ENCODE results near the gene UBALD1. TPM values are rescaled to one million over a fixed set of nuclear protein-coding genes. Genes with fewer than 3 reads are reported as not detected.

Gene UBALD1
- total RNA-seq, 1 experiment from 2014 or later, result 24.6 TPM

- intact Hi-C loops (cut with micrococcal nuclease), result no loop called here
- no peaks in the 10 kb centered on the region for H3K9me2 ChIP-seq (replicated peaks; ENCODE audit: low read length)
- no peaks in the 10 kb centered on the region for H3K9me3 ChIP-seq (ENCODE audit: low read length)
- CTCF ChIA-PET, result no interaction called here
- no peak overlapping the region for H3K27ac ChIP-seq (ENCODE audit: low read length)
- BruUV-seq (replicated peaks), result no TSS peak
- no peaks in the 10 kb centered on the region for H3F3A ChIP-seq (ENCODE audit: low read length, unreplicated experiment)
- H3K9ac ChIP-seq (ENCODE audit: low read length), result no peak overlapping the region
- no peak overlapping the region for H3K4me2 ChIP-seq (ENCODE audit: low read length)
- H2AFZ ChIP-seq (ENCODE audit: low read length), result no peak overlapping the region
- TF ChIP-seq EZH2 (IDR thresholded peaks at IDR 0.05; ENCODE audit: low read length, unreplicated experiment), result no peak
- no peak for TF ChIP-seq EZH2phosphoT487 (IDR thresholded peaks at IDR 0.05; ENCODE audit: borderline replicate concordance, low read length)
- no peak for TF ChIP-seq CTCF (conservative IDR thresholded peaks at IDR 0.05; ENCODE audit: low read depth, low read length)
- POLR2A ChIA-PET (ENCODE audit: unreplicated experiment), result no interaction called here
- no peaks in the 10 kb centered on the region for H4K20me1 ChIP-seq (ENCODE audit: low read length)
- ATAC-seq (no peak), DNase-seq (no peak)
- H3K27me3 ChIP-seq (ENCODE audit: low read length), result no peaks in the 10 kb centered on the region
- no peaks in the 10 kb centered on the region for H3K4me1 ChIP-seq (ENCODE audit: insufficient read depth, low read length)
- no peak overlapping the region for H3K4me3 ChIP-seq (ENCODE audit: low read length)
- H3K79me2 ChIP-seq (ENCODE audit: low read length), result no peaks in the 10 kb centered on the region
- no peaks in the 10 kb centered on the region for H3K36me3 ChIP-seq (ENCODE audit: low read depth, low read length)
Observed at GRCh38 chr16:4570688-4571321, 43.9 kb downstream of the UBALD1 start.

- no peaks in the 10 kb centered on the region for H3K4me1 ChIP-seq (ENCODE audit: insufficient read depth, low read length)
- no peak for TF ChIP-seq CTCF (conservative IDR thresholded peaks at IDR 0.05; ENCODE audit: low read depth, low read length)
- TF ChIP-seq EZH2phosphoT487 (IDR thresholded peaks at IDR 0.05; ENCODE audit: borderline replicate concordance, low read length), result no peak
- TF ChIP-seq EZH2 (IDR thresholded peaks at IDR 0.05; ENCODE audit: low read length, unreplicated experiment), result no peak
- H3K9me2 ChIP-seq (replicated peaks; ENCODE audit: low read length), result no peaks in the 10 kb centered on the region
- ChIA-PET POLR2A (ENCODE audit: unreplicated experiment) (no interaction called here), CTCF (no interaction called here)
- BruUV-seq (replicated peaks), result no TSS peak
- H3K27me3 ChIP-seq (ENCODE audit: low read length), result no peaks in the 10 kb centered on the region
- H3F3A ChIP-seq (ENCODE audit: low read length, unreplicated experiment), result no peaks in the 10 kb centered on the region
- H4K20me1 ChIP-seq (ENCODE audit: low read length), result no peaks in the 10 kb centered on the region
- no peaks in the 10 kb centered on the region for H3K79me2 ChIP-seq (ENCODE audit: low read length)
- H3K9ac ChIP-seq (ENCODE audit: low read length), result no peak overlapping the region
- no peak overlapping the region for H3K27ac ChIP-seq (ENCODE audit: low read length)
- ATAC-seq (no peak), DNase-seq (no peak)
- H3K36me3 ChIP-seq (ENCODE audit: low read depth, low read length), result no peaks in the 10 kb centered on the region
- no peak overlapping the region for H3K4me3 ChIP-seq (ENCODE audit: low read length)
- H3K9me3 ChIP-seq (ENCODE audit: low read length), result no peaks in the 10 kb centered on the region
- intact Hi-C loops (cut with micrococcal nuclease), result no loop called here
- no peak overlapping the region for H2AFZ ChIP-seq (ENCODE audit: low read length)
- H3K4me2 ChIP-seq (ENCODE audit: low read length), result no peak overlapping the region
Observed at GRCh38 chr16:4570086-4570485, 44.6 kb downstream of the UBALD1 start.

- intact Hi-C loops (cut with micrococcal nuclease), result no loop called here
- no peak overlapping the region for H3K9ac ChIP-seq (ENCODE audit: low read length)
- no peak overlapping the region for H3K4me3 ChIP-seq (ENCODE audit: low read length)
- no peaks in the 10 kb centered on the region for H3K9me2 ChIP-seq (replicated peaks; ENCODE audit: low read length)
- ATAC-seq (no peak), DNase-seq (no peak)
- H3F3A ChIP-seq (ENCODE audit: low read length, unreplicated experiment), result no peaks in the 10 kb centered on the region
- no peaks in the 10 kb centered on the region for H3K9me3 ChIP-seq (ENCODE audit: low read length)
- ChIA-PET CTCF (no interaction called here), POLR2A (ENCODE audit: unreplicated experiment) (no interaction called here)
- H2AFZ ChIP-seq (ENCODE audit: low read length), result no peak overlapping the region
- no peak for TF ChIP-seq EZH2phosphoT487 (IDR thresholded peaks at IDR 0.05; ENCODE audit: borderline replicate concordance, low read length)
- TF ChIP-seq CTCF (conservative IDR thresholded peaks at IDR 0.05; ENCODE audit: low read depth, low read length), result no peak
- TF ChIP-seq EZH2 (IDR thresholded peaks at IDR 0.05; ENCODE audit: low read length, unreplicated experiment), result no peak
- H3K27me3 ChIP-seq (ENCODE audit: low read length), result no peaks in the 10 kb centered on the region
- H3K79me2 ChIP-seq (ENCODE audit: low read length), result no peaks in the 10 kb centered on the region
- H3K4me2 ChIP-seq (ENCODE audit: low read length), result no peak overlapping the region
- no peaks in the 10 kb centered on the region for H3K4me1 ChIP-seq (ENCODE audit: insufficient read depth, low read length)
- H3K27ac ChIP-seq (ENCODE audit: low read length), result no peak overlapping the region
- no peaks in the 10 kb centered on the region for H4K20me1 ChIP-seq (ENCODE audit: low read length)
- no peaks in the 10 kb centered on the region for H3K36me3 ChIP-seq (ENCODE audit: low read depth, low read length)
- BruUV-seq (replicated peaks), result no TSS peak
Observed at GRCh38 chr16:4566144-4566543, 48.5 kb downstream of the UBALD1 start.
